A549 (cell line): Measurements from ENCODE around the gene STIMATE. TPM values are rescaled to one million over a fixed set of nuclear protein-coding genes. Genes with fewer than 3 reads are reported as not detected.

ENCODE experiments used
- ATAC-seq, 2 experiments: fragments of 200-7000 bp in 1 of 2; fragments of >200 bp in 1 of 2; cut with Nextera tagmentation in 1 of 2; cut with Tn5 transposase in 1 of 2; 3 replicates each; pipeline versions ENCODE4 v1.8.0 to v1.9.1; 2018 to 2020; ENCODE audit warnings: mild to moderate bottlenecking in 1 of 2, moderate library complexity in 1 of 2
- CTCF ChIA-PET: fragments of 300-600 bp; sonication (Branson Sonifier 250); formaldehyde crosslinking; extraction: SDS; loops from one replicate; lab custom pipeline; 2021; ENCODE audit warnings: antibody characterized with exemption, inconsistent platforms; lab: Yijun Ruan, JAX
- POLR2A ChIA-PET: fragments of 350-600 bp; formaldehyde crosslinking; extraction: SDS; loops from one replicate; lab custom pipeline; 2021; ENCODE audit warnings: antibody characterized with exemption, inconsistent platforms; lab: Yijun Ruan, JAX
- DNase-seq, 2 experiments: peaks; one replicate each; pipeline versions ENCODE4 v3.0.0 to v3.0.0-alpha.2; 2011 to 2016; ENCODE audit warnings: low read depth in 1 of 2, low spot score in 1 of 2
- FAIRE-seq: peaks from 2 replicates; lab custom pipeline; 2011; peaks lifted over from hg19 to GRCh38; lab: Jason Lieb, UNC
- H3K27ac ChIP-seq, 2 experiments: fragments of >200 bp; sonication (Bioruptor Twin); formaldehyde crosslinking; 3 replicates each; pipeline ENCODE4 v1.5.1; 2016 to 2017
- H3K4me1 ChIP-seq: fragments of >200 bp; sonication (Bioruptor Twin); formaldehyde crosslinking; 3 replicates; pipeline ENCODE4 v1.6.1; 2016
- H3K4me2 ChIP-seq: fragments of >200 bp; sonication (Bioruptor Twin); formaldehyde crosslinking; 3 replicates; pipeline ENCODE4 v1.6.1; 2016
- H3K4me3 ChIP-seq: fragments of >200 bp; sonication (Bioruptor Twin); formaldehyde crosslinking; 3 replicates; pipeline ENCODE4 v1.5.1; 2016
- H3K9me3 ChIP-seq: fragments of >200 bp; sonication (Bioruptor Twin); formaldehyde crosslinking; 3 replicates; pipeline ENCODE4 v1.6.1; 2016
- BHLHE40 ChIP-seq: IDR thresholded peaks from 2 replicates; pipeline ENCODE4 v1.6.1; 2012; ENCODE audit warnings: low read depth, low read length, inconsistent platforms
- CBX8 ChIP-seq: fragments of 200-600 bp; sonication (generic); IDR thresholded peaks from 2 replicates; pipeline ENCODE4 v1.6.1; 2016
- CHD2 ChIP-seq: fragments of 150-350 bp; IDR thresholded peaks from 2 replicates; pipeline ENCODE4 v1.6.1; 2014; ENCODE audit warnings: low read length; ENCODE audit not compliant: partially characterized antibody
- EHMT2 ChIP-seq: fragments of 200-600 bp; sonication (generic); IDR thresholded peaks from 2 replicates; pipeline ENCODE4 v1.6.1; 2016; ENCODE audit warnings: antibody characterized with exemption, low read depth, mild to moderate bottlenecking, moderate library complexity
- EP300 ChIP-seq, 2 experiments: fragments of >200 bp; sonication (Bioruptor Twin); formaldehyde crosslinking; IDR thresholded peaks; 2 replicates in 1 of 2; 3 replicates in 1 of 2; pipeline ENCODE4 v1.6.1; 2016 to 2017
- ESRRA ChIP-seq: fragments of 150-350 bp; IDR thresholded peaks from 2 replicates; pipeline ENCODE4 v1.6.1; 2014; ENCODE audit warnings: mild to moderate bottlenecking, low read length, borderline replicate concordance
- HDAC2 ChIP-seq: fragments of 200-600 bp; sonication (generic); IDR thresholded peaks from 2 replicates; pipeline ENCODE4 v1.6.1; 2016
- HEYL ChIP-seq: fragments of 250-450 bp; sonication (Bioruptor Pico); IDR thresholded peaks from 2 replicates; pipeline ENCODE4 v1.8.0; 2021; ENCODE audit warnings: mild to moderate bottlenecking, moderate library complexity
- HOXB13 ChIP-seq: fragments of 250-450 bp; sonication (Bioruptor Pico); IDR thresholded peaks from 2 replicates; pipeline ENCODE4 v1.5.0; 2020; ENCODE audit warnings: low read depth, mild to moderate bottlenecking, moderate library complexity
- JUN ChIP-seq, 2 experiments: fragments of >200 bp; sonication (Bioruptor Twin); formaldehyde crosslinking; IDR thresholded peaks; 2 replicates in 1 of 2; 3 replicates in 1 of 2; pipeline ENCODE4 v1.6.1; 2016 to 2017
- KDM1A ChIP-seq: fragments of 200-600 bp; sonication (generic); IDR thresholded peaks from 2 replicates; pipeline ENCODE4 v1.6.1; 2016; ENCODE audit warnings: low read depth, mild to moderate bottlenecking
- MAZ ChIP-seq: fragments of 150-350 bp; IDR thresholded peaks from 2 replicates; pipeline ENCODE4 v1.6.1; 2014; ENCODE audit warnings: antibody characterized with exemption, low read depth, low read length, borderline replicate concordance
- MYC ChIP-seq: IDR thresholded peaks from 2 replicates; pipeline ENCODE4 v1.6.1; 2012; ENCODE audit warnings: mild to moderate bottlenecking, inconsistent platforms, low read length, improper control_type of control experiment, borderline replicate concordance
- NPAS2 ChIP-seq: fragments of 250-450 bp; sonication (Bioruptor Pico); IDR thresholded peaks from 2 replicates; pipeline ENCODE4 v1.8.0; 2022; ENCODE audit warnings: mild to moderate bottlenecking, moderate library complexity, borderline replicate concordance
- POLR2AphosphoS2 ChIP-seq: conservative IDR thresholded peaks from 2 replicates; pipeline ENCODE4 v1.6.1; 2012; ENCODE audit warnings: low read length, improper control_type of control experiment, inconsistent platforms
- RARB ChIP-seq: fragments of 250-450 bp; sonication (Bioruptor Pico); IDR thresholded peaks from 2 replicates; pipeline ENCODE4 v1.8.0; 2021; ENCODE audit warnings: mild to moderate bottlenecking, moderate library complexity
- RCOR1 ChIP-seq: fragments of 150-350 bp; IDR thresholded peaks from 2 replicates; pipeline ENCODE4 v1.6.1; 2014; ENCODE audit warnings: antibody characterized with exemption, low read length, low read depth
- RNF2 ChIP-seq: fragments of 200-600 bp; sonication (generic); IDR thresholded peaks from 2 replicates; pipeline ENCODE4 v1.6.1; 2016; ENCODE audit warnings: low read depth, mild to moderate bottlenecking, antibody characterized with exemption, moderate library complexity, borderline replicate concordance
- SMC3 ChIP-seq: fragments of >200 bp; sonication (Bioruptor Twin); formaldehyde crosslinking; IDR thresholded peaks from 3 replicates; pipeline ENCODE4 v1.6.1; 2018; ENCODE audit warnings: inconsistent platforms
- TP53 ChIP-seq: fragments of 250-450 bp; sonication (Bioruptor Pico); IDR thresholded peaks from 2 replicates; pipeline ENCODE4 v1.5.0; 2021; ENCODE audit warnings: mild to moderate bottlenecking, moderate library complexity
- ZSCAN20 ChIP-seq: fragments of 250-450 bp; sonication (Bioruptor Pico); IDR thresholded peaks from 2 replicates; pipeline ENCODE4 v1.8.0; 2022; ENCODE audit warnings: mild to moderate bottlenecking, moderate library complexity
- WGBS: methylation state at CpG from one replicate; pipeline ENCODE4 v1.1.6; 2017; ENCODE audit errors: missing lambda C conversion rate; 5-methylcytosine and 5-hydroxymethylcytosine counted together
- polyA plus RNA-seq, 4 experiments: library from polyadenylated mRNA; depleted of rRNA in 3 of 4; stranded (reverse); fragments of >200 nt; fragmentation: RNase III in 1 of 4; extraction: RNeasy Plus Mini Kit Qiagen cat#74134 plus additional on column Dnase treatment in 1 of 4; gene quantifications; 2 replicates in 3 of 4; 3 replicates in 1 of 4; pipeline ENCODE4 v1.2.3, GENCODE V29; 2011 to 2017
- TF ChIP-seq, protein P1 (sequence below): IDR thresholded peaks from 2 replicates; pipeline ENCODE4 v1.6.1; 2012
- TF ChIP-seq, protein P2 (sequence below): fragments of 150-350 bp; IDR thresholded peaks from 2 replicates; pipeline ENCODE4 v1.6.1; 2014; ENCODE audit warnings: low read depth, mild to moderate bottlenecking, low read length
- TF ChIP-seq, protein P3 (sequence below): IDR thresholded peaks from 2 replicates; pipeline ENCODE4 v1.6.1; 2012
- TF ChIP-seq, protein P4 (sequence below): fragments of 250-450 bp; sonication (Bioruptor Pico); IDR thresholded peaks from 2 replicates; pipeline ENCODE4 v1.5.0; 2021; ENCODE audit warnings: mild to moderate bottlenecking, moderate library complexity, borderline replicate concordance

The STIMATE gene
- polyA plus RNA-seq, 2 of the 4 experiments (the other 2 are of a cell fraction), result 5.2 to 5.5 TPM

DNA sequence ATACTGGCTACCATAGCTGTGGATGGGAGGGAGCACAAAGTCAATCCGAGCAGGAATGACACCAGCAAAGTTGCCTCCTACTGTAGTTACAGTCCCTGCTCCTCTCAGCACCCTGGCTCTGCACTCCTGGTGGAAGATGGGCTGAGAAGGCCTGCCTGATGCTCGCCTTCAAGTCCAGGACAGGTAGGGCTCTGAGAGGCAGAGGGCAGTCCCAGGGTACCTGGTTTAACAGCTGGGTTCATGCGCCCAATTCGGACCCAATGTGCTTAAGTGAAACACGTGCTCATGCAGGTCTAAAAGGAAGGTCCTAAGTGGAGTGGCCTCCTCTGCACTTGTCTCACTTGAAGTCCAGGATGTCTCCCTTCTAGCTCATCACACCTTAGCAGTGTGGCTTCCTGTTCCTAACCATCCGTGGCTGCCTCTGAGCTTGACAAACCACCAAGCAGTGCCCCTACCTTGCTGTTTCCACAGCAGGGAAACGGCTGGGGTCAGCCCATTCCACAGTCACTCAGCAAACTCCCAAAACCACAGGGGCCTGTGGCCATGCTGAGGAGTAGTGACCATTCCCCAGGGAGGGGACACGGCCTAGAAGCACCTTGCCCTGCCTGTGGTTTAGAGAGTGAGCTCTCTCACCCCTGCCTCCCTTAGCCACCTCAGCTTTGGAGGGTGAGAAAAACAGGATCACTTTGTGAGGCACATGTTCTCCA lies 58.6 kb downstream of the STIMATE start:
- Histone ChIP-seq H3K4me1 (no peaks in the 10 kb centered on the region), H3K27ac (no peak overlapping the region), H3K4me2 (no peak overlapping the region), H3K9me3 (no peaks in the 10 kb centered on the region), H3K4me3 (no peak overlapping the region)
- TF ChIP-seq TP53, result no peak
- TF ChIP-seq RCOR1, result no peak
- TF ChIP-seq, protein P1, sequence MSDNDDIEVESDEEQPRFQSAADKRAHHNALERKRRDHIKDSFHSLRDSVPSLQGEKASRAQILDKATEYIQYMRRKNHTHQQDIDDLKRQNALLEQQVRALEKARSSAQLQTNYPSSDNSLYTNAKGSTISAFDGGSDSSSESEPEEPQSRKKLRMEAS, result no peak
- TF ChIP-seq BHLHE40, result no peak
- TF ChIP-seq NPAS2 (CRISPR knock-in tag), result no peak
- no peak for TF ChIP-seq MAZ
- TF ChIP-seq, protein P2, sequence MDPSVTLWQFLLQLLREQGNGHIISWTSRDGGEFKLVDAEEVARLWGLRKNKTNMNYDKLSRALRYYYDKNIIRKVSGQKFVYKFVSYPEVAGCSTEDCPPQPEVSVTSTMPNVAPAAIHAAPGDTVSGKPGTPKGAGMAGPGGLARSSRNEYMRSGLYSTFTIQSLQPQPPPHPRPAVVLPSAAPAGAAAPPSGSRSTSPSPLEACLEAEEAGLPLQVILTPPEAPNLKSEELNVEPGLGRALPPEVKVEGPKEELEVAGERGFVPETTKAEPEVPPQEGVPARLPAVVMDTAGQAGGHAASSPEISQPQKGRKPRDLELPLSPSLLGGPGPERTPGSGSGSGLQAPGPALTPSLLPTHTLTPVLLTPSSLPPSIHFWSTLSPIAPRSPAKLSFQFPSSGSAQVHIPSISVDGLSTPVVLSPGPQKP, result no peak
- TF ChIP-seq, protein P3, sequence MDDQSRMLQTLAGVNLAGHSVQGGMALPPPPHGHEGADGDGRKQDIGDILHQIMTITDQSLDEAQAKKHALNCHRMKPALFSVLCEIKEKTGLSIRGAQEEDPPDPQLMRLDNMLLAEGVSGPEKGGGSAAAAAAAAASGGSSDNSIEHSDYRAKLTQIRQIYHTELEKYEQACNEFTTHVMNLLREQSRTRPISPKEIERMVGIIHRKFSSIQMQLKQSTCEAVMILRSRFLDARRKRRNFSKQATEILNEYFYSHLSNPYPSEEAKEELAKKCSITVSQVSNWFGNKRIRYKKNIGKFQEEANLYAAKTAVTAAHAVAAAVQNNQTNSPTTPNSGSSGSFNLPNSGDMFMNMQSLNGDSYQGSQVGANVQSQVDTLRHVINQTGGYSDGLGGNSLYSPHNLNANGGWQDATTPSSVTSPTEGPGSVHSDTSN, result no peak
- TF ChIP-seq ZSCAN20 (CRISPR knock-in tag), result no peak
- no peak for TF ChIP-seq HDAC2
- no peak for TF ChIP-seq KDM1A
- TF ChIP-seq CBX8, result no peak
- TF ChIP-seq POLR2AphosphoS2, result no peak
- TF ChIP-seq SMC3, result no peak
- no peak for TF ChIP-seq HOXB13 (CRISPR knock-in tag)
- no peak for TF ChIP-seq RARB
- no peak for TF ChIP-seq EP300 (IDR thresholded peaks at IDR 0.05)
- TF ChIP-seq MYC, result no peak
- no peak for TF ChIP-seq JUN (IDR thresholded peaks at IDR 0.05)
- no peak for TF ChIP-seq HEYL (CRISPR knock-in tag)
- POLR2A ChIA-PET, result no interaction called here
- WGBS, result 81% methylated on average over 7 of the region's 8 CpGs
- ATAC-seq, result no peak
- DNase-seq, result no peak
- CTCF ChIA-PET, result interaction anchor here (0.5 to 1.6 kb wide), 6 partner anchors 10 to 214 kb away, joined by 3 to 6 read pairs (median 4); no protein-coding TSS in a partner anchor
- FAIRE-seq, result no peak

DNA sequence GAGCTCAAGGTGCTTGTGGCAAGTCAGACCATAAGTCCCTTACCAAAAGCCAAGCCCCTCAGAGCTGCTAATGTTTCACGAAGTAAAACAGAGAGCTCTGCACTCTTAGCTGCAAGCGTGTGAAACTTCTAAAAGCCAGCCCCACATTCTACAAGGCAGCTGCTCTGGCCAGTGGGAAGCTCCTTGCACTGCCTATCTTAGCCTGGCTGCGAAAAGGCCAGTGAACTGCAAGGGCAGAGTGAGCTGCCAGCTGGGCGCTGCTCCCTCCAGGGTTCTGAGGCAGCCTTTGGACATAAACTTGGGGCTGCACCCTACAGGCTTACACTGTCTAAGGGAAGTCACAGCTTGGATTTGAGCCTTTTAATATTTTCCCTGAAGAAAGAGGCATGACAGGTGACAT lies 60.4 kb downstream of the STIMATE start:
- ChIA-PET CTCF (interaction anchor here (1.2 to 1.7 kb wide), 2 partner anchors 11 to 14 kb away, joined by 4 to 5 read pairs; no protein-coding TSS in a partner anchor), POLR2A (no interaction called here)
- Histone ChIP-seq H3K4me1 (peaks cover 2% of the 10 kb centered on the region; the same call in 2 of the 3 replicates), H3K4me3 (no peak overlapping the region), H3K27ac (no peak overlapping the region), H3K4me2 (no peak overlapping the region), H3K9me3 (no peaks in the 10 kb centered on the region)
- TF ChIP-seq RCOR1 (no peak), EP300 (IDR thresholded peaks at IDR 0.05) (no peak), CBX8 (no peak), ESRRA (no peak), RNF2 (no peak), TP53 (no peak), NPAS2 (CRISPR knock-in tag) (no peak), CHD2 (no peak), MYC (no peak), EHMT2 (no peak)
- TF ChIP-seq, protein P4, sequence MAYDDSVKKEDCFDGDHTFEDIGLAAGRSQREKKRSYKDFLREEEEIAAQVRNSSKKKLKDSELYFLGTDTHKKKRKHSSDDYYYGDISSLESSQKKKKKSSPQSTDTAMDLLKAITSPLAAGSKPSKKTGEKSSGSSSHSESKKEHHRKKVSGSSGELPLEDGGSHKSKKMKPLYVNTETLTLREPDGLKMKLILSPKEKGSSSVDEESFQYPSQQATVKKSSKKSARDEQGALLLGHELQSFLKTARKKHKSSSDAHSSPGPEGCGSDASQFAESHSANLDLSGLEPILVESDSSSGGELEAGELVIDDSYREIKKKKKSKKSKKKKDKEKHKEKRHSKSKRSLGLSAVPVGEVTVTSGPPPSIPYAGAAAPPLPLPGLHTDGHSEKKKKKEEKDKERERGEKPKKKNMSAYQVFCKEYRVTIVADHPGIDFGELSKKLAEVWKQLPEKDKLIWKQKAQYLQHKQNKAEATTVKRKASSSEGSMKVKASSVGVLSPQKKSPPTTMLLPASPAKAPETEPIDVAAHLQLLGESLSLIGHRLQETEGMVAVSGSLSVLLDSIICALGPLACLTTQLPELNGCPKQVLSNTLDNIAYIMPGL (CRISPR knock-in tag), result no peak
- TF ChIP-seq, protein P3, result no peak
- TF ChIP-seq, protein P1, result no peak
- DNase-seq, result no peak
- ATAC-seq, result no peak
- FAIRE-seq, result no peak
- 93% methylated on average over 4 of the region's 4 CpGs for WGBS
